Kidney epithelial cell (primary cell): Measurements from ENCODE around the gene HOXD4. TPM values are rescaled to one million over a fixed set of nuclear protein-coding genes. Genes with fewer than 3 reads are reported as not detected.

Source experiments
- DNase-seq: peaks from one replicate; pipeline ENCODE4 v3.0.0-alpha.2; 2010; ENCODE audit warnings: low read depth
- H3K27me3 ChIP-seq: 2 replicates; pipeline ENCODE4 v1.6.0; 2011; ENCODE audit warnings: low read length; ENCODE audit not compliant: control insufficient read depth, insufficient read depth
- H3K36me3 ChIP-seq: 2 replicates; pipeline ENCODE4 v1.5.1; 2011; ENCODE audit warnings: low read length; ENCODE audit not compliant: control insufficient read depth, insufficient read depth
- H3K4me3 ChIP-seq: 2 replicates; pipeline ENCODE4 v1.5.1; 2011; ENCODE audit warnings: low read depth, mild to moderate bottlenecking, control low read depth, low read length
- CTCF ChIP-seq: IDR thresholded peaks from 2 replicates; pipeline ENCODE4 v1.5.1; 2011; ENCODE audit warnings: mild to moderate bottlenecking, moderate library complexity, low read length, control low read depth, inconsistent platforms; ENCODE audit not compliant: insufficient read depth, poor library complexity, severe bottlenecking
- total RNA-seq: library from RNA; depleted of rRNA; stranded (reverse); fragments of >200 nt; gene quantifications from 2 replicates; pipeline ENCODE4 v1.2.3, GENCODE V29; 2015

HOXD4 gene
- total RNA-seq, 1 donor from 2014 or later, result 5.4 TPM

GRCh38 chr2:176150584-176151441, 537 bp upstream of the HOXD4 start:
- no peak for DNase-seq
- no peaks in the 10 kb centered on the region for H3K27me3 ChIP-seq
- peaks cover 3% of the 10 kb centered on the region for H3K36me3 ChIP-seq
- no peak for TF ChIP-seq CTCF
- H3K4me3 ChIP-seq, result peak overlapping the region; percentile 59

DNA sequence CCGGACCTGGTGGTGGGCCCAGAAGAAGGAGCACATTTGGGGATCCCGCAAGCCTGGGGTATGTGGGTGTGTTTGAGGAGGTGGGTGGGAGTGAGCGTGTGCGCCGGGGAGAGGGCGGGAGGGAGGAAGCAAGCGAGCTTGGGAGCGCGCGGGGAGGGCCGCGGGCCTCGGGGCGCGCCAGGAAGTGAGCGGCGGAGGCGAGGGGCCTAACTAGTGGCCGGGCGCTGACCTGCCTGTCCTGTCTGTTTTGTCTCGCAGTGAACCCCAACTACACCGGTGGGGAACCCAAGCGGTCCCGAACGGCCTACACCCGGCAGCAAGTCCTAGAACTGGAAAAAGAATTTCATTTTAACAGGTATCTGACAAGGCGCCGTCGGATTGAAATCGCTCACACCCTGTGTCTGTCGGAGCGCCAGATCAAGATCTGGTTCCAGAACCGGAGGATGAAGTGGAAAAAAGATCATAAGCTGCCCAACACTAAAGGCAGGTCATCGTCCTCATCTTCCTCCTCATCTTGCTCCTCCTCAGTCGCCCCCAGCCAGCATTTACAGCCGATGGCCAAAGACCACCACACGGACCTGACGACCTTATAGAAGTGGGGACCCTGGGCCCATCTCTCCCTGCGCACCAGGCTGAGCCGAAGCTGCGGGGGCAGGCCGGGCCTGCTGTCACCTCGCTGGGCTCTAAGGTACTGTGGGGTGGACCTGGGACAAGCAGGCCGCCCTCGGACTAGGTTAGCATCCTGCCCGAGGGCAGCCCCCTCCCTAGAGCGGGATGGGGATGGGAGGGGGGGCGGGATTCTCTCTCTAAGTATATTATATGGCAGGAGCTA, 1.2 kb downstream of the HOXD4 start:
- no peak for TF ChIP-seq CTCF
- H3K27me3 ChIP-seq, result no peaks in the 10 kb centered on the region
- peak overlapping the region; percentile 59 for H3K4me3 ChIP-seq
- H3K36me3 ChIP-seq, result peaks cover 3% of the 10 kb centered on the region
- DNase-seq, result no peak

DNA sequence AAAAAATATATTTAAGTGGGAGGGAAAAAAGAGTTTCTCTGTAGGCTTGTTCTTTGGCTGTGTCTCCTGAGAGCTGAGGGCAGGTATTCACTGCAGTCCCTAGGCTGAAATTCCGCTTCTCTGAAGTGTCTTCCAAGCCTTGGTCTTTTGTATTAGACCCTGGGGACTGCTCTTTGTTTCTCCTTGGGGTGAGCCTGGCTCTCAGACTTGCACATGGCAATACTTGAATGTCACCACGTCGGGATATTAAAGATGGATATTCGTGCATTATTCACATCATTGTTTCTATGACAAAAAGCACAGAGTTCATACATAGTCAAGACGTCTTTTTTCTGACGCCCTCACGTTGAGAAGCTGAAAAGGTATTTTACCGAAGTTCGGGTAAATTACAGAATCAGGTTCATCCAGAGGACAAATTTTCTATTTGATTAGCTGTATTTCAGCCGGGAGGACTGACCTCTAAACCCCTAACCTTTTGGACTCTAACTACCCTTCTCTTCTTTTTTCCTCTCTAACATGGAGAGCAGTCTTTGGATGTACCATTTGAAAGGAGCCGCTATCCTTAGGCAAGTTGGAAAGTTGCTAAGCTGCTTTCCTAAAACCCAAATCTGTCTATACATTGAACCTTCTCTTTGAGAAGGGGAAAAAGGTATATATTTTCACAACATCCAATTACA, 3.4 kb downstream of the HOXD4 start:
- TF ChIP-seq CTCF, result no peak
- Histone ChIP-seq H3K27me3 (no peaks in the 10 kb centered on the region), H3K36me3 (peaks cover 2% of the 10 kb centered on the region), H3K4me3 (peak overlapping the region; percentile 59)
- DNase-seq, result no peak

GRCh38 chr2:176155356-176156044, 4.2 kb downstream of the HOXD4 start:
- no peaks in the 10 kb centered on the region for H3K27me3 ChIP-seq
- H3K4me3 ChIP-seq, result peak overlapping the region; percentile 59
- no peak for TF ChIP-seq CTCF

GRCh38 chr2:176156301-176156806, 5.0 kb downstream of the HOXD4 start:
- peaks cover 2% of the 10 kb centered on the region for H3K36me3 ChIP-seq
- no peak for TF ChIP-seq CTCF
- peak overlapping the region; percentile 43 for H3K4me3 ChIP-seq
- no peaks in the 10 kb centered on the region for H3K27me3 ChIP-seq
- no peak for DNase-seq

More at GRCh38 chr2:176155356-176156044, 4.2 kb downstream of the HOXD4 start:
- no peak for DNase-seq
- H3K36me3 ChIP-seq, result peaks cover 2% of the 10 kb centered on the region
